Measurements from ENCODE around the gene DLG5. TPM values are rescaled to one million over a fixed set of nuclear protein-coding genes. Genes with fewer than 3 reads are reported as not detected.

DLG5 gene
- polyA plus RNA-seq, 1 of the 3 experiments (the other 2 are of a cell fraction) = 31.3 TPM

DNA sequence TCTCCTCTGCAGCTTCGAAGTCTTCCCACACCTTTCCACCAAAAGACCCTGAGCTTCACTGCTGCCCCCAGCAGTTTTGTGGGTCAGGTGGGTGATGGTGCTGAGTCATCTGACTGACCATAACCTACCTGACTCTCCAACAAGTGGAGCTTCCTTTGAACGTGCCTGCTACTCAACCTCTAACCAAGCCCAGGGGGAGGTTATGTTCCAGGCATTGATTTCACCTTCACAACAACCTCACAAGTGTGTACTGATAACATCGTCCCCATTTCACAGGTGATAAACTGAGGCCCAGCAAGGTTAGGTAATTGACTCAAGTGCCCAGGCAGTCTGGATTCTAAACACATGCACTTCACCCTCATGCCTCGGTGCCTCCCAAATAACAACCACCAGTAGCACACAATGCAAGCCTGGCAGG, 66.7 kb downstream of the DLG5 start:
- H3K27me3 ChIP-seq (ENCODE audit: insufficient read depth) = no peaks in the 10 kb centered on the region
- H3K9ac ChIP-seq = no peak overlapping the region
- no peak overlapping the region for H3K4me3 ChIP-seq (ENCODE audit: low read depth in 2 of 2, low read length in 1 of 2)
- no peak overlapping the region for H3K4me2 ChIP-seq
- no peaks in the 10 kb centered on the region for H3F3A ChIP-seq (replicated peaks; ENCODE audit: insufficient read depth)
- TF ChIP-seq JUND (IDR thresholded peaks at IDR 0.05) = no peak
- H3K4me1 ChIP-seq (ENCODE audit: control insufficient read depth in 1 of 2, insufficient read depth in 2 of 2, low read depth in 1 of 2, low read length in 1 of 2) = peaks cover 0 to 11% of the 10 kb centered on the region in 2 experiments; a peak in 1 of 4 replicates
- ChIA-PET POLR2A (no interaction called here), CTCF (interaction anchor here (1.1 to 3.3 kb wide), 2 partner anchors 13 to 32 kb away, joined by 3 to 13 read pairs; no protein-coding TSS in a partner anchor)
- no peak overlapping the region; a peak in 1 of 4 replicates for H3K27ac ChIP-seq (ENCODE audit: low read depth in 2 of 2, low read length in 1 of 2)
- H3K9me3 ChIP-seq = no peaks in the 10 kb centered on the region
- peaks cover 4 to 6% of the 10 kb centered on the region in 2 experiments for H3K36me3 ChIP-seq (replicated peaks in 1 of 2; ENCODE audit: control insufficient read depth in 1 of 2, insufficient read depth in 2 of 2, low read length in 1 of 2)
- 100% methylated on average over 3 of the region's 4 CpGs for WGBS (ENCODE audit: low lambda C conversion rate)
- H2AFZ ChIP-seq (ENCODE audit: low read depth) = no peak overlapping the region
- peaks cover 55% of the 10 kb centered on the region for H3K79me2 ChIP-seq (ENCODE audit: insufficient read depth)
- peaks cover 37% of the 10 kb centered on the region for H4K20me1 ChIP-seq (ENCODE audit: insufficient read depth)
- H3K9me2 ChIP-seq = no peaks in the 10 kb centered on the region
- no peak for DNase-seq

DNA sequence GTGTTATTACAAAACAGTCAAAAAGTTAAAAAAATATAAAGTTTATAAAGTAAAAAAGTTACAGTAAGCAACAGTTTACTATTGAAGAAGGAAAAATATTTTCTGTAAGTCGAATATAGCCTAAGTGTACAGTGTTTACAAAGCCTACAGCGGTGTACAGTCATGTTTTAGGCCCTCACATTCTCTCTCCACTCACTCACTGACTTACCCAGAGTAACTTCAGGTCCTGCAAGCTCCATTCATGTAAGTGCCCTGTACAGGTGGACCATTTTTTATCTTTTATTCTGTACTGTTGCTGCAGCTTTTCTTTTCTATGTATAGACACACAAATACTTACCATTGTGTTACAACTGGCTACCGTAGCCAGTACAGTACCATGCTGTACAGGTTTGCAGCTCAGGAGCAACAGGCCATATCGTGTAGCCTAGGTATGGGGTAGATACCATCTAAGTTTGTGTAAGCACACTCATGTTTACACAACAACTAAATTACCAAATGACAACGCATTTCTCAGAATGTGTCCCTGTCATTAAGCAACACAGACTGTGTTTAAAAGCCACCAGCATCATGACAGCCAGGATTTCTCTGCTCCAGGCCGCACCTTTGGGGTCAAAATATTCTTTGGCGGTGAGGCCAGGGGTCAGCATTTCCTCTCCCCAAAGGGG, 67.2 kb downstream of the DLG5 start:
- Histone ChIP-seq H3K27ac (ENCODE audit: low read depth in 2 of 2, low read length in 1 of 2) (no peak overlapping the region; a peak in 1 of 4 replicates), H2AFZ (ENCODE audit: low read depth) (no peak overlapping the region), H3K27me3 (ENCODE audit: insufficient read depth) (no peaks in the 10 kb centered on the region), H3F3A (replicated peaks; ENCODE audit: insufficient read depth) (no peaks in the 10 kb centered on the region), H3K4me3 (ENCODE audit: low read depth in 2 of 2, low read length in 1 of 2) (no peak overlapping the region), H3K79me2 (ENCODE audit: insufficient read depth) (peaks cover 58% of the 10 kb centered on the region), H3K4me1 (ENCODE audit: control insufficient read depth in 1 of 2, insufficient read depth in 2 of 2, low read depth in 1 of 2, low read length in 1 of 2) (peaks cover 0 to 7% of the 10 kb centered on the region in 2 experiments; a peak in 1 of 4 replicates), H4K20me1 (ENCODE audit: insufficient read depth) (peaks cover 32% of the 10 kb centered on the region), H3K4me2 (no peak overlapping the region), H3K9ac (no peak overlapping the region), H3K9me3 (no peaks in the 10 kb centered on the region), H3K9me2 (no peaks in the 10 kb centered on the region), H3K36me3 (replicated peaks in 1 of 2; ENCODE audit: control insufficient read depth in 1 of 2, insufficient read depth in 2 of 2, low read length in 1 of 2) (peaks cover 4 to 6% of the 10 kb centered on the region in 2 experiments)
- DNase-seq = no peak
- CTCF ChIA-PET = interaction anchor here (1.1 to 3.3 kb wide), 2 partner anchors 12 to 31 kb away, joined by 3 to 13 read pairs; no protein-coding TSS in a partner anchor
- TF ChIP-seq, protein P1, sequence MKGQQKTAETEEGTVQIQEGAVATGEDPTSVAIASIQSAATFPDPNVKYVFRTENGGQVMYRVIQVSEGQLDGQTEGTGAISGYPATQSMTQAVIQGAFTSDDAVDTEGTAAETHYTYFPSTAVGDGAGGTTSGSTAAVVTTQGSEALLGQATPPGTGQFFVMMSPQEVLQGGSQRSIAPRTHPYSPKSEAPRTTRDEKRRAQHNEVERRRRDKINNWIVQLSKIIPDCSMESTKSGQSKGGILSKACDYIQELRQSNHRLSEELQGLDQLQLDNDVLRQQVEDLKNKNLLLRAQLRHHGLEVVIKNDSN (IDR thresholded peaks at IDR 0.05; ENCODE audit: borderline replicate concordance, low read depth) = no peak
- TF ChIP-seq CHD2 (IDR thresholded peaks at IDR 0.05; ENCODE audit: low read length, partially characterized antibody) (no peak), EP300 (IDR thresholded peaks at IDR 0.05; ENCODE audit: borderline replicate concordance in 1 of 2, low read depth in 1 of 2, low read length in 1 of 2) (no peak), YY1 (IDR thresholded peaks at IDR 0.05; ENCODE audit: low read depth) (no peak)
- TF ChIP-seq, protein P2, sequence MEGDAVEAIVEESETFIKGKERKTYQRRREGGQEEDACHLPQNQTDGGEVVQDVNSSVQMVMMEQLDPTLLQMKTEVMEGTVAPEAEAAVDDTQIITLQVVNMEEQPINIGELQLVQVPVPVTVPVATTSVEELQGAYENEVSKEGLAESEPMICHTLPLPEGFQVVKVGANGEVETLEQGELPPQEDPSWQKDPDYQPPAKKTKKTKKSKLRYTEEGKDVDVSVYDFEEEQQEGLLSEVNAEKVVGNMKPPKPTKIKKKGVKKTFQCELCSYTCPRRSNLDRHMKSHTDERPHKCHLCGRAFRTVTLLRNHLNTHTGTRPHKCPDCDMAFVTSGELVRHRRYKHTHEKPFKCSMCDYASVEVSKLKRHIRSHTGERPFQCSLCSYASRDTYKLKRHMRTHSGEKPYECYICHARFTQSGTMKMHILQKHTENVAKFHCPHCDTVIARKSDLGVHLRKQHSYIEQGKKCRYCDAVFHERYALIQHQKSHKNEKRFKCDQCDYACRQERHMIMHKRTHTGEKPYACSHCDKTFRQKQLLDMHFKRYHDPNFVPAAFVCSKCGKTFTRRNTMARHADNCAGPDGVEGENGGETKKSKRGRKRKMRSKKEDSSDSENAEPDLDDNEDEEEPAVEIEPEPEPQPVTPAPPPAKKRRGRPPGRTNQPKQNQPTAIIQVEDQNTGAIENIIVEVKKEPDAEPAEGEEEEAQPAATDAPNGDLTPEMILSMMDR (IDR thresholded peaks at IDR 0.05) = no peak
- 77% methylated on average over 6 of the region's 7 CpGs for WGBS (ENCODE audit: low lambda C conversion rate)
- POLR2A ChIA-PET = no interaction called here

DNA sequence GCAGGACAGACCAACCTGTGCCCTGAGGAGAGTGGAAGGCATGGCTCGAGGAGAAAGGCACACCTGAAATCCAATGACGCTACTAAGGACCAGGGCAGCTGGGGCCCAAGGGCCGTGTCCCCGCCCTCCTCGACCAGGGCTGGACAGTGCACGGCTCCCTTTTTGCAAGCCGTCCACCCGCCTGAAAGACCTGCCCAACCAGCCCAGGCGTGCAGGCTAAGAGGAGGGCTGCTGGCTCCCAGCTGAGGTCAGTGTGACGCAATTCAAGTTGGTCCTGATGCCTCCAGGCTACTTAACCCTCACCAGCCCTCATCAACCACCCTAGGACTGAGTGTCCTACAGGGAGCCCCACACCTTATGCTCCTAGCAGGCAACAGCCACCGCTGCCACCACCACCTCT, 69.3 kb downstream of the DLG5 start:
- Histone ChIP-seq H4K20me1 (ENCODE audit: insufficient read depth) (peaks cover 17% of the 10 kb centered on the region), H3K9ac (no peak overlapping the region), H3K9me3 (no peaks in the 10 kb centered on the region), H3K4me3 (ENCODE audit: low read depth in 2 of 2, low read length in 1 of 2) (no peak overlapping the region), H3F3A (replicated peaks; ENCODE audit: insufficient read depth) (no peaks in the 10 kb centered on the region), H3K4me2 (no peak overlapping the region), H3K79me2 (ENCODE audit: insufficient read depth) (peaks cover 49% of the 10 kb centered on the region), H2AFZ (ENCODE audit: low read depth) (no peak overlapping the region), H3K27ac (ENCODE audit: low read depth in 2 of 2, low read length in 1 of 2) (no peak overlapping the region; a peak in 1 of 4 replicates), H3K27me3 (ENCODE audit: insufficient read depth) (no peaks in the 10 kb centered on the region), H3K4me1 (ENCODE audit: control insufficient read depth in 1 of 2, insufficient read depth in 2 of 2, low read depth in 1 of 2, low read length in 1 of 2) (peaks cover 0 to 2% of the 10 kb centered on the region in 2 experiments; a peak in 1 of 4 replicates), H3K9me2 (no peaks in the 10 kb centered on the region), H3K36me3 (replicated peaks in 1 of 2; ENCODE audit: control insufficient read depth in 1 of 2, insufficient read depth in 2 of 2, low read length in 1 of 2) (peaks cover 11 to 12% of the 10 kb centered on the region in 2 experiments)
- DNase-seq = no peak
- POLR2A ChIA-PET = no interaction called here
- WGBS (ENCODE audit: low lambda C conversion rate) = 87% methylated on average over 3 of the region's 11 CpGs
- CTCF ChIA-PET = interaction anchor here (2.0 to 2.7 kb wide), 2 partner anchors 11 to 69 kb away, joined by 7 to 10 read pairs; partner anchors contain the start of gene DLG5
- no peak for TF ChIP-seq EP300 (IDR thresholded peaks at IDR 0.05; ENCODE audit: borderline replicate concordance in 1 of 2, low read depth in 1 of 2, low read length in 1 of 2)
